GM18867 (cell line): Measurements from ENCODE around the gene GORASP2.

ENCODE experiments used
- ATAC-seq: cut with Tn5 transposase; IDR thresholded peaks from one replicate; pipeline ENCODE4 v1.9.1; 2021; ENCODE audit warnings: mild to moderate bottlenecking, moderate library complexity; ENCODE audit not compliant: unreplicated experiment

The GORASP2 gene

GRCh38 chr2:170922634-170923494 lies 6.2 kb upstream of the GORASP2 start:
- ATAC-seq, result no peak

GRCh38 chr2:170923799-170924198 lies 5.3 kb upstream of the GORASP2 start:
- ATAC-seq, result no peak

GRCh38 chr2:170924969-170925368 lies 4.1 kb upstream of the GORASP2 start:
- ATAC-seq, result no peak

GRCh38 chr2:170925923-170926322 lies 3.1 kb upstream of the GORASP2 start:
- no peak for ATAC-seq

- ATAC-seq, result no peak
These were observed 2.2 kb upstream of the GORASP2 start for GRCh38 chr2:170926743-170927297.

- ATAC-seq, result peak; percentile 0
These were observed 823 bp upstream of the GORASP2 start for GRCh38 chr2:170928036-170928823.

GRCh38 chr2:170929686-170930050 lies 615 bp downstream of the GORASP2 start:
- peak; percentile 11 for ATAC-seq

- ATAC-seq, result peak; percentile 34
These were observed 1.3 kb downstream of the GORASP2 start for GRCh38 chr2:170930131-170930990.

GRCh38 chr2:170930991-170931266 lies 1.9 kb downstream of the GORASP2 start:
- ATAC-seq, result no peak

GRCh38 chr2:170932166-170932565 lies 3.1 kb downstream of the GORASP2 start:
- ATAC-seq, result no peak

GRCh38 chr2:170932948-170933347 lies 3.9 kb downstream of the GORASP2 start:
- ATAC-seq, result no peak

GRCh38 chr2:170937709-170938379 lies 8.8 kb downstream of the GORASP2 start:
- no peak for ATAC-seq

GRCh38 chr2:170940066-170940465 lies 11.0 kb downstream of the GORASP2 start:
- no peak for ATAC-seq

GRCh38 chr2:170942615-170943014 lies 13.6 kb downstream of the GORASP2 start:
- ATAC-seq, result no peak

- no peak for ATAC-seq
These were observed 14.0 kb downstream of the GORASP2 start for GRCh38 chr2:170943041-170943440.

- no peak for ATAC-seq
These were observed 14.5 kb downstream of the GORASP2 start for GRCh38 chr2:170943596-170943995.

- ATAC-seq, result no peak
These were observed 15.5 kb downstream of the GORASP2 start for GRCh38 chr2:170944545-170944944.

- ATAC-seq, result no peak
These were observed 20.4 kb downstream of the GORASP2 start for GRCh38 chr2:170949415-170949814.

- ATAC-seq, result peak; percentile 87
These were observed 21.2 kb downstream of the GORASP2 start for GRCh38 chr2:170950221-170950761.

GRCh38 chr2:170953941-170954340 lies 24.9 kb downstream of the GORASP2 start:
- no peak for ATAC-seq
